ENCODE results near the gene LRRC8C.

GRCh38 chr1:89599332-89599630, 33.6 kb upstream of the LRRC8C start:
- TF ChIP-seq CTCF (IDR thresholded peaks at IDR 0.05; ENCODE audit: low read depth, low read length, missing input control) (no peak), MAX (IDR thresholded peaks at IDR 0.05) (no peak)

Measured in liver (tissue), 2 donors.